Vagina (tissue), 2 donors: ENCODE results near the gene IMP3. TPM values are rescaled to one million over a fixed set of nuclear protein-coding genes. Genes with fewer than 3 reads are reported as not detected.

Experiments
- DNase-seq, 2 donors: peaks; one replicate each; pipeline ENCODE4 v3.0.0-alpha.2; 2017; ENCODE audit errors: extremely low spot score in 2 of 2
- H3K27ac ChIP-seq: fragments of 200-600 bp; sonication (generic); one replicate; pipeline ENCODE4 v1.5.1; 2019
- H3K27me3 ChIP-seq: fragments of 200-600 bp; sonication (generic); one replicate; pipeline ENCODE4 v1.5.1; 2019
- H3K36me3 ChIP-seq, 2 donors: fragments of 200-600 bp; sonication (generic); one replicate each; pipeline ENCODE4 v1.5.1; 2017 to 2019
- H3K4me1 ChIP-seq: fragments of 200-600 bp; sonication (generic); one replicate; pipeline ENCODE4 v1.5.1; 2019
- H3K4me3 ChIP-seq, 2 donors: fragments of 200-600 bp; sonication (generic); 1 replicate in 1 of 2; 2 replicates in 1 of 2; pipeline ENCODE4 v1.5.1; 2016 to 2019
- H3K9me3 ChIP-seq: fragments of 200-600 bp; sonication (generic); one replicate; pipeline ENCODE4 v1.5.1; 2019
- CTCF ChIP-seq, 3 experiments: fragments of 450-650 bp in 2 of 3; fragments of 200-600 bp in 1 of 3; sonication (generic) in 1 of 3; IDR thresholded peaks; one replicate each; pipeline ENCODE4 v1.5.1; 2017 to 2019; ENCODE audit warnings: antibody characterized with exemption in 3 of 3, mild to moderate bottlenecking in 2 of 3, moderate library complexity in 2 of 3
- POLR2A ChIP-seq, 2 donors: fragments of 450-650 bp; IDR thresholded peaks; one replicate each; pipeline ENCODE4 v1.6.1; 2017; ENCODE audit warnings: antibody characterized with exemption in 2 of 2, mild to moderate bottlenecking in 2 of 2, moderate library complexity in 2 of 2
- POLR2AphosphoS5 ChIP-seq, 2 donors: sonication (generic); formaldehyde crosslinking; IDR thresholded peaks; one replicate each; pipeline ENCODE4 v1.9.0; 2017; ENCODE audit warnings: antibody characterized with exemption in 2 of 2, mild to moderate bottlenecking in 2 of 2, low read depth in 1 of 2; ENCODE audit not compliant: insufficient read depth in 1 of 2
- intact Hi-C: fragments of 100-400 bp; cut with DNase I; formaldehyde crosslinking; loops from one replicate; pipeline ENCODE4 v1.15.1; 2023
- total RNA-seq: library from RNA; depleted of rRNA; stranded (reverse); fragments of >200 nt; gene quantifications from one replicate; pipeline ENCODE4 v1.2.3, GENCODE V29; 2016

The IMP3 gene
- total RNA-seq, 1 donor from 2014 or later, result 109 TPM

DNA sequence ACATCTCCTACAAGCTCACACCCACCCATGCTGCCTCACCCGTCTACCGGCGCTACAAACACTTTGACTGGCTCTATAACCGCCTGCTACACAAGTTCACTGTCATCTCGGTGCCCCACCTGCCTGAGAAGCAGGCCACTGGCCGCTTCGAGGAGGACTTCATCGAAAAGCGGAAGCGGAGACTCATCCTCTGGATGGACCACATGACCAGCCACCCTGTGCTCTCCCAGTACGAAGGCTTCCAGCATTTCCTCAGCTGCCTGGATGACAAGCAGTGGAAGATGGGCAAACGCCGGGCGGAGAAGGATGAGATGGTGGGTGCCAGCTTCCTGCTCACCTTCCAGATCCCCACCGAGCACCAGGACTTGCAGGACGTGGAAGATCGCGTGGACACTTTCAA lies 9.8 kb upstream of the IMP3 start:
- H3K27ac ChIP-seq, result peak overlapping the region; percentile 93
- H3K36me3 ChIP-seq, result peaks cover 0 to 7% of the 10 kb centered on the region in 2 donors
- no peaks in the 10 kb centered on the region for H3K9me3 ChIP-seq
- peaks cover 80% of the 10 kb centered on the region for H3K4me1 ChIP-seq
- H3K4me3 ChIP-seq, result peak overlapping the region; percentile 67 to 70
- H3K27me3 ChIP-seq, result no peaks in the 10 kb centered on the region
- TF ChIP-seq POLR2A (IDR thresholded peaks at IDR 0.05) (no peak), POLR2AphosphoS5 (IDR thresholded peaks at IDR 0.05; ENCODE audit: insufficient read depth in 1 of 2, low read depth in 1 of 2) (no peak), CTCF (IDR thresholded peaks at IDR 0.05) (no peak)
- intact Hi-C loops, result loop anchor here (10.0 kb wide), 1 partner anchor 195 kb away; the partner anchor contains the start of gene SIN3A
- DNase-seq, result no peak

DNA sequence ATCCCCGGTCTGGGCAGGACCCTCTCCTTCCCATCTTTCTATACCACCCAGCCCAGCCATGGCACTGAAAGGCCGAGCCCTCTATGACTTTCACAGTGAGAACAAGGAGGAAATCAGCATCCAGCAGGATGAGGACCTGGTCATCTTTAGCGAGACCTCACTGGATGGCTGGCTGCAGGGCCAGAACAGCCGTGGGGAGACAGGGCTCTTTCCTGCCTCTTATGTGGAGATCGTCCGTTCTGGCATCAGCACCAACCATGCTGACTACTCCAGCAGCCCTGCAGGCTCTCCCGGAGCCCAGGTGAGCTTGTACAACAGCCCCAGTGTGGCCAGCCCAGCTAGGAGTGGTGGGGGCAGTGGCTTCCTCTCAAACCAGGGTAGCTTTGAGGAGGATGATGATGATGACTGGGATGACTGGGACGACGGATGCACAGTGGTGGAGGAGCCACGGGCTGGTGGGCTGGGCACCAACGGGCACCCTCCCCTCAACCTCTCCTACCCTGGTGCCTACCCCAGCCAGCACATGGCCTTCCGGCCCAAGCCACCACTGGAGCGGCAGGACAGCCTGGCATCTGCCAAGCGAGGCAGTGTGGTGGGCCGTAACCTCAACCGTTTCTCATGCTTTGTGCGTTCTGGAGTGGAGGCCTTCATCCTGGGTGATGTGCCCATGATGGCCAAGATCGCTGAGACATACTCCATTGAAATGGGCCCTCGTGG lies 9.2 kb upstream of the IMP3 start:
- peak in 1 of 2 donors; percentile 86 for DNase-seq
- Histone ChIP-seq H3K4me1 (peaks cover 74% of the 10 kb centered on the region), H3K9me3 (no peaks in the 10 kb centered on the region), H3K27me3 (no peaks in the 10 kb centered on the region), H3K36me3 (peaks cover 0 to 7% of the 10 kb centered on the region in 2 donors), H3K27ac (peak overlapping the region; percentile 93), H3K4me3 (peak overlapping the region; percentile 67 to 70)
- TF ChIP-seq POLR2A (IDR thresholded peaks at IDR 0.05) (no peak), CTCF (IDR thresholded peaks at IDR 0.05) (no peak), POLR2AphosphoS5 (IDR thresholded peaks at IDR 0.05; ENCODE audit: insufficient read depth in 1 of 2, low read depth in 1 of 2) (no peak)
- intact Hi-C loops, result no loop called here

- Histone ChIP-seq H3K4me3 (peak overlapping the region; percentile 67 to 70), H3K9me3 (no peaks in the 10 kb centered on the region), H3K27ac (peak overlapping the region; percentile 93), H3K4me1 (peaks cover 65% of the 10 kb centered on the region), H3K36me3 (peaks cover 0 to 7% of the 10 kb centered on the region in 2 donors), H3K27me3 (no peaks in the 10 kb centered on the region)
- intact Hi-C loops, result no loop called here
- peak in 1 of 2 donors; percentile 89 for DNase-seq
- TF ChIP-seq POLR2AphosphoS5 (IDR thresholded peaks at IDR 0.05; ENCODE audit: insufficient read depth in 1 of 2, low read depth in 1 of 2) (peak in 1 of 2 donors; percentile 2), CTCF (IDR thresholded peaks at IDR 0.05) (no peak), POLR2A (IDR thresholded peaks at IDR 0.05) (no peak)
These were observed 8.4 kb upstream of the IMP3 start for GRCh38 chr15:75648156-75649000.

DNA sequence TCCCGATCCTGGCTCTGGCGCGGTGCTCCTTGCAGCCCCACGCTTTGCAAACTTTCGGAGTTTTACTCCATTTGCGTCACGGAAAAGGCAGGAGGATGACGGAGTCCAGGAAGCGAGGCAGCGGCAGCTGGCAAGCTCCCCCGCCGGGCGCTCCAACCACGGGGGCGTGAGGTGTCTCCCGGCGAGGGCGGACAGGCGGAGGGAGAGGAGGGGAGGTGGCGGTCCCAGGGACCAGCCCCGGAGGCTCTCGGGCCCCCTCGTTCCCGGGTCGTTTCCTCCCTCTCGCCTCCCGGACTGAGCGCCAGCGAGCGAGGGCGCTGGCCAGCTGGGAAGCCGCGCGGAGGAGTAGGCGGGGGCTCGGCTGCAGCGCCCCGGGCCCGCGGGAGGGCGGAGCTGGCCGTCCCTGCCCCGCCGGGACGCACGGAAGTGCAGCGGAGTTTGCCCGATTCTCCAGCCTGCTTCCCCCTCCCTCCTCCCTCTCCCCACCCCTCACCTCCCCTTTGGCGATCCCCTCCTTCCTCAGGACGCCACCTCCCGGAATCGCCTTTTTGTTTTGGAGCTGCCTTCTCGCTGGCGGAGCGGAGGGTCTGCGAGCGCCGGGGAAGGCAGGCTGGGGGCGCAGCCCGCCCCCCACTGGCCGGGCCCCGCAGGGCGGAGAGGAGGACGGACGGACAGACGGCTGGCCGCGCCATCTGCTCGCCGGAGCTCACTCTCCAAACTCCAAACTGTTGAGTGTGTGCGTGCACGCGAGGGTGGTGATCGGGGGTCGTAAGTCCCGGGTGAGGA lies 7.5 kb upstream of the IMP3 start, which contains the start of gene SNX33:
Gene SNX33 (plus strand): TSS at position 543 of the 786 bp plus-strand sequence. CDS start 1,191 bp downstream, outside the sequence.
- DNase-seq, result peak in 1 of 2 donors; percentile 91
- peaks cover 0 to 7% of the 10 kb centered on the region in 2 donors for H3K36me3 ChIP-seq
- H3K4me1 ChIP-seq, result peaks cover 57% of the 10 kb centered on the region
- no peaks in the 10 kb centered on the region for H3K9me3 ChIP-seq
- peak in 1 of 2 donors; percentile 81 for TF ChIP-seq POLR2AphosphoS5 (IDR thresholded peaks at IDR 0.05; ENCODE audit: insufficient read depth in 1 of 2, low read depth in 1 of 2)
- peak in 2 of 3 experiments; percentile 27 to 38 for TF ChIP-seq CTCF (IDR thresholded peaks at IDR 0.05)
- TF ChIP-seq POLR2A (IDR thresholded peaks at IDR 0.05), result peak in 1 of 2 donors; percentile 53
- H3K27me3 ChIP-seq, result no peaks in the 10 kb centered on the region
- peak within 1 kb of the TSS; percentile 93 for H3K27ac ChIP-seq
- H3K4me3 ChIP-seq, result peak within 1 kb of the TSS; percentile 67 to 70
- intact Hi-C loops, result no loop called here
